ENCODE data around the gene DYNC2H1.
"Not testable (repeated sequence)": the region's sequence is repeated elsewhere in the genome, so short reads cannot be mapped to it uniquely, and the experiment has no call there.

Gene DYNC2H1

GRCh38 chr11:103125462-103125861 is 16.2 kb downstream of the DYNC2H1 start:
- FAIRE-seq = no peak

DNA sequence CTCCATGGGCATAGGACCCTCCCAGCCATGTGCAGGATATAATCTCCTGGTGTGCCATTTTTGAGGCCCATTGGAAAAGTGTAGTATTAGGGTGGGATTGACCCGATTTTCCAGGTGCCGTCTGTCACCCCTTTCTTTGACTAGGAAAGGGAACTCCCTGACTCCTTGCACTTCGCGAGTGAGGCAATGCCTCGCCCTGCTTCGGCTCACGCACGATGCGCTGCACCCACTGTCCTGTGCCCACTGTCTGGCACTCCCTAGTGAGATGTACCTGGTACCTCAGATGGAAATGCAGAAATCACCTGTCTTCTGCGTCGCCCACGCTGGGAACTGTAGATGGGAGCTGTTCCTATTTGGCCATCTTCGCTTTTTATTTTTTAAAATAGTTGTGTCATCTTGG is 32.8 kb downstream of the DYNC2H1 start:
- not testable (repeated sequence) for FAIRE-seq

- no peak for FAIRE-seq
Observed at GRCh38 chr11:103147627-103148026, 38.4 kb downstream of the DYNC2H1 start.

- no peak for FAIRE-seq
Observed at GRCh38 chr11:103157542-103157941, 48.3 kb downstream of the DYNC2H1 start.

DNA sequence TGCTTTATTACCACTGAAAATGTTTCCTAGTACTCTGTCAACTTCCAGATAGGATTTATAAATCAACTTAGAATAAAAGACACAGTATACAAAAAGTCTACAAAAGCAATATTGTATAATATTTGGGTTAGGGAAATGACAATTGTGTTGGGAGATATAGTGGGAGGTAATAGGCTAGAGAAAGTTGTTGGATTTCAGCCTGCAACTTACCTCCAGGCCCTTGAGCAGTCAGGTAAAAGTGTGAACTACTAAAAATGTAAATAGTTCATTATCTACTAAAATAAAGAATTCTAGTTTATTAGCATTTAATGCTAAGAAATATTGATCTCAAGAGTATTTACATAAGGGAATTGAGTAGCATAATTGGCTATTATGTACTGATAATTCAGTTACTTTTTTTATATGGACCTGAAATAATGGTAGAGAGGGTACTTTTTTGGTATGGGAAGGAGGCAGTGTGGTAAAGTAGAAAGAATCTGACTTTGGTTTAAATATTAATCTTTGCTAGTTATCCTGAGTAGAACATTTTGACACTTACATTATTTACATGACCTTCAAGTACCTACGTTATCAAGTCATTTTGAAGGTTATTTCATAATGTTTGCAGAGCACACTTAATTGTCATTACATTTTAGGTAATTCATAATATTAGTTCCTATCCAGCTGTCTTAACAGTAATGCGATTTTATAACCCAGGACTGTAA is 55.0 kb downstream of the DYNC2H1 start:
- no peak for FAIRE-seq

- no peak for FAIRE-seq
Observed at GRCh38 chr11:103167166-103167565, 57.9 kb downstream of the DYNC2H1 start.

GRCh38 chr11:103170865-103171264 is 61.6 kb downstream of the DYNC2H1 start:
- FAIRE-seq = no peak

DNA sequence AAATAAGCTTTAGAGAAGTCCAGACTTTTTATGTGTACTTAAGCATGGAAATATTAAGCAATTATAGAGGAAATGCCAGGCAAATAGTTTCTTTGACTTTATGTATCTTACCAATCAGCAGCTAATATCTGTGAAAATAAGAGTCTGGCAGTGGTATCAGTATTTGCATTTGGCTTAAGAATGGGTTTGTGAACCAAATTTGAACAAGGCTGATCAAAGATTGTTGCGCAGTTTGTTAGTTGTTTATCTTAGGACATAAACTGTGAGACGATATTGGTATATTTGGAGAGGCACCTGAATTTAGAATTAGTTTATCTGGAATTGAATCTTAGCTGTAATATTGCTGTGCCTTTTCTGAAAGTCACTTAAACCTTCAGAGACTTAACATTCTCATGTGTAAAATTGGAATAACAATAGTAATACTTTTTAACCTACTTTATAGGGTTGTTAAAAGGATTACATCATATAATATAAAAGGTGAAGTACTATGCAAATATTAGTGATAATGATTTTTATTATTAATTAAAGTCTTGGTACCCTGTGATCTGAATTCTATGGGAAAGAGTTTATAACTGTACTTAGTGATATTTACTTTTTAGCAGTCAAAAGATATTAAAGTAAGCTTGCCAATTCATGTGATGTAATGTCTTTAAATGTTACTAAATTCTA is 66.4 kb downstream of the DYNC2H1 start:
- FAIRE-seq = no peak

DNA sequence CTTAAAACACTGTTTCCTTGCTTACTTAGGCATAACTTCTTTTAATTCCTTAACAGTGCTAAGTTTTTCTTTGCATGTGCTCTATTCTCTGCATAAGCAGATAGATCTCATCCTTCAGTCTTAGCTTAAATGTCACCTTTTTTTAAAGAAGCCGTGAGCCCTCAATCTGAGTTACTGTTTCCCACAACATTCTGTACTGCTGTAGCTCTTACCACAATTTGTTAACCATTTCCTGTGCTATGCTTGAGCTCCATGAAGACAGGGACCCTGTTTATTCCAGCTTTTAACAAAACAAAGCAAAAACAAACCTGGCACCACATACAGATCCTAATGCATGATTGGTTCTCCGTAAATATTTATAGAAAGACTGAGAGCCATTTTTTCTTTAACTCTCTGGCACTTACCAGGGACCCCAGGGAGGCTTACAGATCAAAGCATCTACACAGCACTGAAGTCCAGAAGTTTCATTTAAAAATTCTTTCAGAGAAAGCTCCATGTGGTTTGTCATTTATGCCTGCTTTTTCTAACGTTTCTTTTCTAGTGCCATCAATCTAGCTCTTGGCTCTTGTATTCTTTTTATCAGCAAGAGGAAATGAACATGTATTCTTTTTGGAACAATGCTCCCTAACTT is 74.9 kb downstream of the DYNC2H1 start:
- FAIRE-seq = no peak

- FAIRE-seq = peak; percentile 89
Observed at GRCh38 chr11:103202048-103202651, 92.9 kb downstream of the DYNC2H1 start.

- no peak for FAIRE-seq
Observed at GRCh38 chr11:103210543-103210942, 101.3 kb downstream of the DYNC2H1 start.

DNA sequence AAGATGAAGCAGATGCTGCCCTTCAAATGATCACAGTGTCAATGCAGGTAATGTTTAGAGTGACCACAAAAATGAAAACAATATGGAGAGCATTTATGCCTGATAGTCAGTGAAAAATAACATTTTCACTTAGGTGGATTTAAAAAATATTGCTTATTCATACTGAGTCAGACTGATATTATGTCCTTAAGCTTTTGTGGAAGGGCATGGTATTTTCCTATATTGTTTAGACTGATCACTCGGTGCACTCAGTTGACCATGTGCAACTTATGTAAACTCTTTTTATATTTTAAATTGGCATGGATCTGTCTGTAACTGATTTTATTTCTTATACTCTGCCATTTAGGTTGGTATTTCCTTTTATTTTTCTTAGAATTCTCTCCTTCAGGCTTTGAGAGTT is 106.6 kb downstream of the DYNC2H1 start:
- FAIRE-seq = no peak

DNA sequence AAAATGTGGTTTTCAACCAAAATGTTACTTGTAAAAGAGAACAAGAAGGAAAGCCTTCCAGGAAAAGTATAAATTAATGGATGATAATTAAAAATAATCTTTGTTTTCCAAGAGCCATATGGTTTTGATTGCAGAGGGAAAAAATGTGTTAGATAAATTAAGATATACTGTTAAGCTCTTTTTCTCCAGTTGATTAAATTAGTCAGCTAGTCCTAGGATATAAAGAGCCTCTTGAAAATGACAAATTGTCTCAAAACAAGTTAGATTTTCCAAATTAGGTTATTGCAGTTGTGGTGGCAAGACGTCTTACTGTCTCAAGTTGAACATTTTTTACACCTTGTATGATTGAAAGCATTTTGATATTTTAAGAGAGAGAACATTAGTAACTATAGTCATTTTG is 110.9 kb downstream of the DYNC2H1 start:
- FAIRE-seq = peak; percentile 11

GRCh38 chr11:103222806-103223205 is 113.6 kb downstream of the DYNC2H1 start:
- no peak for FAIRE-seq

DNA sequence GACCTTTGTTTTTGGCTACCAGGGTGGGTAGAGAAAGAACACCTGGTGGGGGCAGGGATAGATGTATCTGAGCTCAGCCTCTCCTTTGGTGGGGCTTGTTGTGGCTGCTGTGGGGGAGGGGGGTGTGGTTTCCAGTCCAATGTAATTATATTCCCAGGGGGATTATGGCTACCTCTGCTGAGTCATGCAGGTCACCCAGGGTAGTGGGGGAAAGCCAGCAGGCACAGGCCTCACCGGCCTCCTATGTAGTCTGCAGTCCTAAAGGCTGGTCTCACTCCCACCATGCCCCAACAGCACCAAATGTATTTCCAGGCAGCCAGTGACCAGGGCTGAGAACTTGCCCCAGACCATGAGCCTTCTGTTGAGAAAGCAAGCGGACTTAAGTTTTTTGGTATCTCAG is 119.6 kb downstream of the DYNC2H1 start:
- FAIRE-seq = no peak

DNA sequence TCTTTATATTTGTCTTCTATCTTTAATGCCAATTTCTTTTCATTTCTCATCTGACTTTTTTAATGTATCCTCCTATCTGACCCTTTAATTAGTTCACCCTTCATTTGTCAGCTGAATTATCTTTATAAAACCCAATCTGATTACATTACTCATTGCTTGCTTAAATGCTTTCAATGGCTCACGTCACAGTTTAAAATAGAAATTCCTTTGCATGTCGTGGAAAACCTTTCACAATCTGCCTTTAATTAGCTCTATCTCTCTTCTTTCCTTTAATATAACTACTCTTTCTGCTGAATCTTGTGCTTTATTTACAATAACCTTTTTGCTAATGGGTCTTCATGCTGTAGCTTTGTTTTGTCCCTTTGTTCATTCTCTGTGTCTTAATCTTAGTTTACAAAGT is 125.7 kb downstream of the DYNC2H1 start:
- no peak for FAIRE-seq

GRCh38 chr11:103241574-103241973 is 132.3 kb downstream of the DYNC2H1 start:
- FAIRE-seq = no peak

DNA sequence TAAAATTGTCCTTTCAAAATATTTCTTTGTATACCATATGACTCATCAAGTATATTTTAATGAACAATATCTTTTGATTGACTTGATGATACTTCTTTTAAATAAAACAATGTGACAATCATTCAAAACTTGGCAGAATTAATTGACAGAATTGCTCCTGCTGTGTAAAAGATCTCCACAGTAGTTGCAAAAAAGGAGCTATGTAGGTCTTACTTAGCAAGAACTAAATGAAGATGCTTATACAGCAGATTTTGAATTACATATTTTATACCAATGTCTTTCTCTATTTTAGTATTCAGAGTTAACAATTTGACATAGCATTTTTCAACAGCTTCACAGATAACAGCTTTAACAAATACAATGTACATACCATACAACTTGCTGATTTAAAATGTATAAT is 144.9 kb downstream of the DYNC2H1 start:
- FAIRE-seq = no peak

GRCh38 chr11:103257360-103257759 is 148.1 kb downstream of the DYNC2H1 start:
- FAIRE-seq = no peak

- FAIRE-seq = no peak
Observed at GRCh38 chr11:103266167-103266831, 157.1 kb downstream of the DYNC2H1 start.

DNA sequence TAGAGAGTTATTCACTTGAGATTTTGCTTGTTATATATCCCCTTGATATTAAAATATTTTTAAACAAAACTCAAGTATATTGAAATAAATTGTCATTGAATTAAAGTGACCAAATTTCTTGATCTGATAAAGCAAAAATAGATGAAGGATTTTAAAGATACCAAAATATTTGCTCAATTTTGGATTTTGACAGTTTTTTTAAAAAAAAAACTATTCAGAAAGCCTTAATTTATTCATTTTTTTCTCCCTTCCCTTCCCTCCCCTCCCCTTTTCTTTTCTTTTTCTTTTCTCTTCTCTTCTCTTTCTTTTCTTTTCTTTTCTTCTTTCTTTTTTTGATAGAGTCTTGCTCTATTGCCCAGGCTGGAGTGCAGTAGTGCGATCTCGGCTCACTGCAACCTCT is 163.7 kb downstream of the DYNC2H1 start:
- FAIRE-seq = peak; percentile 47

DNA sequence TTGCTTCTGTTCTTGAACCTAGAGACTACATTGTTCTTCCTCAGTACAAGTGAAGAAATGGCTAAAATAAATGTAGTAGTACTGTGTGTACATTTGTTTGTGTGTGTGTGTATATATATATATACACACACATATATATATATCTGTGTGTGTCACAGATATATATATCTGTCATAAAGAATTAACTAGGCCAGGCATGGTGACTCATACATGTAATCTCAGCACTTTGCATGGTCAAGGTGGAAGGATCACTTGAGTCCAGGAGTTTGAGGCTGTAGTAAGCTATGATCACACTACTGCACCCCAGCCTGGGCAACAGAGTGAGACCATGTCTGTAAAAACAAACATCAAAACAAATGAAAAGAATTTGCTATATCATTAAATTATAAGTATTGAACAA is 164.8 kb downstream of the DYNC2H1 start:
- no peak for FAIRE-seq

GRCh38 chr11:103279821-103280220 is 170.6 kb downstream of the DYNC2H1 start:
- no peak for FAIRE-seq

All from A204.1 (cell line).